Ascending aorta (tissue), 2 donors: Measurements from ENCODE around the gene ARHGAP20. TPM values are rescaled to one million over a fixed set of nuclear protein-coding genes. Genes with fewer than 3 reads are reported as not detected.

ENCODE experiments used
- DNase-seq, 2 donors: peaks; one replicate each; pipeline ENCODE4 v3.0.0-alpha.2; 2019; ENCODE audit warnings: low spot score in 2 of 2
- H3K27ac ChIP-seq, 2 donors: fragments of 200-600 bp; sonication (generic); one replicate each; pipeline ENCODE4 v1.5.1; 2016 to 2017; ENCODE audit warnings: mild to moderate bottlenecking in 1 of 2
- H3K27me3 ChIP-seq: fragments of 200-600 bp; sonication (generic); one replicate; pipeline ENCODE4 v1.5.1; 2017
- H3K36me3 ChIP-seq, 2 donors: fragments of 200-600 bp; sonication (generic); one replicate each; pipeline ENCODE4 v1.5.1; 2016
- H3K4me1 ChIP-seq, 2 donors: fragments of 200-600 bp; sonication (generic); one replicate each; pipeline ENCODE4 v1.5.1; 2016 to 2017; ENCODE audit warnings: mild to moderate bottlenecking in 1 of 2
- H3K4me3 ChIP-seq, 2 donors: fragments of 200-600 bp; sonication (generic); one replicate each; pipeline ENCODE4 v1.5.1; 2016 to 2017; ENCODE audit warnings: mild to moderate bottlenecking in 1 of 2
- H3K9me3 ChIP-seq, 2 donors: fragments of 200-600 bp; sonication (generic); one replicate each; pipeline ENCODE4 v1.5.1; 2016
- intact Hi-C: fragments of 100-400 bp; cut with DNase I; formaldehyde crosslinking; loops from one replicate; pipeline ENCODE4 v1.15.1; 2023
- total RNA-seq: library from RNA; depleted of rRNA; stranded (reverse); fragments of >200 nt; gene quantifications from one replicate; pipeline ENCODE4 v1.1.0, GENCODE V29; 2016
- TF ChIP-seq, protein P1 (sequence below), 3 experiments: fragments of 200-600 bp in 2 of 3; fragments of 450-650 bp in 1 of 3; sonication (generic) in 2 of 3; IDR thresholded peaks; one replicate each; pipeline ENCODE4 v1.5.1; 2016 to 2019; ENCODE audit warnings: antibody characterized with exemption in 3 of 3, mild to moderate bottlenecking in 1 of 3, moderate library complexity in 1 of 3

The ARHGAP20 gene
- total RNA-seq, 1 donor from 2014 or later: 4.9 TPM

- H3K4me1 ChIP-seq: no peaks in the 10 kb centered on the region
- no peak overlapping the region for H3K4me3 ChIP-seq
- H3K9me3 ChIP-seq: no peaks in the 10 kb centered on the region
- H3K27me3 ChIP-seq: no peaks in the 10 kb centered on the region
- intact Hi-C loops: no loop called here
- no peak overlapping the region for H3K27ac ChIP-seq
- TF ChIP-seq, protein P1, sequence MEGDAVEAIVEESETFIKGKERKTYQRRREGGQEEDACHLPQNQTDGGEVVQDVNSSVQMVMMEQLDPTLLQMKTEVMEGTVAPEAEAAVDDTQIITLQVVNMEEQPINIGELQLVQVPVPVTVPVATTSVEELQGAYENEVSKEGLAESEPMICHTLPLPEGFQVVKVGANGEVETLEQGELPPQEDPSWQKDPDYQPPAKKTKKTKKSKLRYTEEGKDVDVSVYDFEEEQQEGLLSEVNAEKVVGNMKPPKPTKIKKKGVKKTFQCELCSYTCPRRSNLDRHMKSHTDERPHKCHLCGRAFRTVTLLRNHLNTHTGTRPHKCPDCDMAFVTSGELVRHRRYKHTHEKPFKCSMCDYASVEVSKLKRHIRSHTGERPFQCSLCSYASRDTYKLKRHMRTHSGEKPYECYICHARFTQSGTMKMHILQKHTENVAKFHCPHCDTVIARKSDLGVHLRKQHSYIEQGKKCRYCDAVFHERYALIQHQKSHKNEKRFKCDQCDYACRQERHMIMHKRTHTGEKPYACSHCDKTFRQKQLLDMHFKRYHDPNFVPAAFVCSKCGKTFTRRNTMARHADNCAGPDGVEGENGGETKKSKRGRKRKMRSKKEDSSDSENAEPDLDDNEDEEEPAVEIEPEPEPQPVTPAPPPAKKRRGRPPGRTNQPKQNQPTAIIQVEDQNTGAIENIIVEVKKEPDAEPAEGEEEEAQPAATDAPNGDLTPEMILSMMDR (IDR thresholded peaks at IDR 0.05): no peak
- H3K36me3 ChIP-seq: no peaks in the 10 kb centered on the region
- no peak for DNase-seq
Measured at GRCh38 chr11:110728476-110728875, 16.2 kb upstream of the ARHGAP20 start.

DNA sequence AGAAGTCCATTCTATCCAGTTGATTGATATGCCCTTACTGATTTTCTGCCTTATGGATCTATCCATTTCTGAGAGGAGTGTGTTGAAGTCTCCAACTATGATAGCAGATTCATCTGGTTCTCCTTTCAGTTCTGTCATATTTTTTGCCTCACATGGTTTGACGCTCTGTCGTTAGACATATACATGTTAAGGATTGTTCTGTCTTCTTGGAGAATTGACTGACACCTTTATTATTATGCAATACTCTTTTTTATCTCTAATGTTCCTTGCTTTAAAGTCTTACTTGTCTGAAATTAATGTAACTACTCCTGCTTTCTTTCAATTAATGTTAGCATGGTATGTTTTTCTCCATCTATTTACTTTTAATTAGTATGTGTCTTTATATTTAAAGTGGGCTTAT, 12.1 kb upstream of the ARHGAP20 start:
- H3K36me3 ChIP-seq: no peaks in the 10 kb centered on the region
- no peak for DNase-seq
- H3K4me3 ChIP-seq: no peak overlapping the region
- intact Hi-C loops: no loop called here
- no peaks in the 10 kb centered on the region for H3K27me3 ChIP-seq
- H3K9me3 ChIP-seq: no peaks in the 10 kb centered on the region
- no peaks in the 10 kb centered on the region for H3K4me1 ChIP-seq
- TF ChIP-seq, protein P1 (IDR thresholded peaks at IDR 0.05): no peak
- no peak overlapping the region for H3K27ac ChIP-seq

DNA sequence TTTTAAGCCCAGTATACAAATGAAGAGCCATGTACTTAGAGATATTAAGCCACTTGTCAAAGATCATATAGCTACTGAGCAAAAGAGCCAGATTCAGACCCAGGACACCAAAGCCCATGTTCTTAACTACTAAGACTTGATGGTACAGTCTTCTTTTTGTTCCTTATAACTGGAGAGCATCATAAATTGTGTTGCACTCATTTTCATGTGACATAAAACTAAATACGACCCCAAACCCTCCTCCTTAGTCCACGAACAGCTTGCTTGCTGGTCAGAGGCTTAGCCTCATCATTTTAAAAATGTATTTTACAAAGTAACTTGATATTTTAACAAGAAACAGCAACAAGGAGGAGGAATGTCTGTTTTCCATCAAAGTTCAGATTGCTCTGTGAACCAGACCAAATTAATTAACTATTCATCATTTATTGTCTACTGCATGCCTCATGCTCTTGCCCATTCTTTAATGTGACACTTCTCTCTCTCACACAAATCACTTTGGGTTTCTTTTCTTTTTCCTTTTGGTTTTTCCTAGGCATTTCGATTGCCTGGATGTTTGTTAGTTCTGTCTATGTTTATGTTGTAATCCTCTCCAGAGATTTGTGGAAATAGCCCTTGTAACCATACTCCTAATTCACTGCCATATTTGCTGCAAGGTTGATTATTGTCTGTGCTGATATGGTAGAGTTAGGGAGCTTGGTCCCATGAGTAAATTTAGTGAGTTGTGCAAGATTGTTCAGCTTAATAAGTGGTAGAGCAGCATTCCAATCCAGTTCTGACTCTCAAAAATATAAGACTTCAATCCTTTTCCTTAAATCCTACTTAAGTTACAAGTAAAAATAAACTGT, 8.4 kb upstream of the ARHGAP20 start:
- H3K4me3 ChIP-seq: no peak overlapping the region
- no peaks in the 10 kb centered on the region for H3K9me3 ChIP-seq
- DNase-seq: no peak
- no peaks in the 10 kb centered on the region for H3K27me3 ChIP-seq
- no peaks in the 10 kb centered on the region for H3K4me1 ChIP-seq
- H3K27ac ChIP-seq: no peak overlapping the region
- TF ChIP-seq, protein P1 (IDR thresholded peaks at IDR 0.05): no peak
- no peaks in the 10 kb centered on the region for H3K36me3 ChIP-seq
- intact Hi-C loops: no loop called here

GRCh38 chr11:110716361-110716760, 4.1 kb upstream of the ARHGAP20 start:
- Histone ChIP-seq H3K36me3 (no peaks in the 10 kb centered on the region), H3K9me3 (no peaks in the 10 kb centered on the region), H3K4me1 (peaks cover 0 to under 1% of the 10 kb centered on the region in 2 donors), H3K27ac (no peak overlapping the region), H3K4me3 (no peak overlapping the region), H3K27me3 (no peaks in the 10 kb centered on the region)
- intact Hi-C loops: loop anchor here (10.0 kb wide), 1 partner anchor 422 kb away; the partner anchor contains the start of gene RDX
- TF ChIP-seq, protein P1 (IDR thresholded peaks at IDR 0.05): no peak
- DNase-seq: no peak

DNA sequence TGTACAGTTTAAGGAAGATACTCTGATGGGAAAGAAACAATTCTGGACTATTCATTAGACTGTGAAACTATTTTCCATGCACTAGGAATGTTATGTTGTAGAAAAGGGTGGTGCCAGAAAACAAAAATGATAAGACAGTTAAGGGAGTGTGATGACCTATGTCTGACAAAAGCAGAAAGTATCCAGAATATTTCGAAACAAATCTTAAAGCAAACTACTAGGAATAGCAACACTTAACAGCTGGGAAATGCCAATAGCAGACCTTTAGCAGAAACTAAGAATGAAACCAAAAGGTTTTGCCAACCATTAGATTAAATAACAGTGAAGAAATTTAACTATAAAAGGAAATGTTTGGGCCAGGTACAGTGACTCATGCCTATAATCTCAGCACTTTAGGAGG, 3.3 kb upstream of the ARHGAP20 start:
- H3K9me3 ChIP-seq: no peaks in the 10 kb centered on the region
- TF ChIP-seq, protein P1 (IDR thresholded peaks at IDR 0.05): no peak
- no peaks in the 10 kb centered on the region for H3K36me3 ChIP-seq
- H3K27me3 ChIP-seq: no peaks in the 10 kb centered on the region
- H3K27ac ChIP-seq: peak overlapping the region in 1 of 2 donors; percentile 9
- intact Hi-C loops: loop anchor here (10.0 kb wide), 1 partner anchor 421 kb away; the partner anchor contains the start of gene RDX
- no peak for DNase-seq
- no peak overlapping the region for H3K4me3 ChIP-seq
- peaks cover 0 to 4% of the 10 kb centered on the region in 2 donors for H3K4me1 ChIP-seq
